PC-3 (cell line): ENCODE data around the gene NOSTRIN.

Source experiments
- EZH2 ChIP-seq: fragments of 300-600 bp; sonication (generic); IDR thresholded peaks from one replicate; pipeline ENCODE4 v1.6.1; 2017; ENCODE audit warnings: antibody characterized with exemption, mild to moderate bottlenecking, low read length; ENCODE audit not compliant: unreplicated experiment
- EZH2phosphoT487 ChIP-seq: fragments of 300-600 bp; sonication (generic); IDR thresholded peaks from 2 replicates; pipeline ENCODE4 v1.6.1; 2018; ENCODE audit warnings: mild to moderate bottlenecking, antibody characterized with exemption, low read length, borderline replicate concordance
- TF ChIP-seq, protein P1 (sequence below): fragments of 300-600 bp; sonication (generic); conservative IDR thresholded peaks from 2 replicates; pipeline ENCODE4 v1.5.1; 2017; ENCODE audit warnings: antibody characterized with exemption, low read depth, mild to moderate bottlenecking, low read length

DNA sequence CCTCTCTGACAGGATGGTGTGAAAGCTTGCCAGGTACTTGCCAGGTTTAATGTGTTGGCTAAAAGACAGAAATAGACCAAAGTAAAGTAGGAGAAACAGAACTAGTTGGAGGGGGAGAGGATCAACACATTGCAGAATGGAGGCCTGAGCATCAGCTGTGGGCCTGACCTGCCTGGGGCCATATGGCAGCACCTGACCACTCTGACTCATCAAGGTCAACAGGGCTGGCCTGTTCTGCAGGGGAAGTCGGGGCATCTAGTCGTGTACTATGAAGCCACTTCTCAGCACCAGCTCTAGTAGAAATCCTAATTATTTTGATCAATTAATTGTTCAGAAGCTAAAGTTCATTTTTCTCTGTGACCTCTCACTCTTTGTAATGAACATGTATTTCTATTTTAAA lies 35.8 kb upstream of the NOSTRIN start:
- TF ChIP-seq EZH2 (no peak), EZH2phosphoT487 (no peak)
- TF ChIP-seq, protein P1, sequence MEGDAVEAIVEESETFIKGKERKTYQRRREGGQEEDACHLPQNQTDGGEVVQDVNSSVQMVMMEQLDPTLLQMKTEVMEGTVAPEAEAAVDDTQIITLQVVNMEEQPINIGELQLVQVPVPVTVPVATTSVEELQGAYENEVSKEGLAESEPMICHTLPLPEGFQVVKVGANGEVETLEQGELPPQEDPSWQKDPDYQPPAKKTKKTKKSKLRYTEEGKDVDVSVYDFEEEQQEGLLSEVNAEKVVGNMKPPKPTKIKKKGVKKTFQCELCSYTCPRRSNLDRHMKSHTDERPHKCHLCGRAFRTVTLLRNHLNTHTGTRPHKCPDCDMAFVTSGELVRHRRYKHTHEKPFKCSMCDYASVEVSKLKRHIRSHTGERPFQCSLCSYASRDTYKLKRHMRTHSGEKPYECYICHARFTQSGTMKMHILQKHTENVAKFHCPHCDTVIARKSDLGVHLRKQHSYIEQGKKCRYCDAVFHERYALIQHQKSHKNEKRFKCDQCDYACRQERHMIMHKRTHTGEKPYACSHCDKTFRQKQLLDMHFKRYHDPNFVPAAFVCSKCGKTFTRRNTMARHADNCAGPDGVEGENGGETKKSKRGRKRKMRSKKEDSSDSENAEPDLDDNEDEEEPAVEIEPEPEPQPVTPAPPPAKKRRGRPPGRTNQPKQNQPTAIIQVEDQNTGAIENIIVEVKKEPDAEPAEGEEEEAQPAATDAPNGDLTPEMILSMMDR = no peak
